Stimulated activated CD8-positive, alpha-beta memory T cell treated with anti-CD3 and anti-CD28 coated beads, Interleukin-7, amount 100 ng/mL, for 4 hours (primary cell): Measurements from ENCODE around the gene DRICH1.
"Not testable (repeated sequence)": the region's sequence is repeated elsewhere in the genome, so short reads cannot be mapped to it uniquely, and the experiment has no call there.

ENCODE experiments used
- DNase-seq, 2 donors: peaks; one replicate each; pipeline ENCODE4 v3.0.0-alpha.2; 2020; ENCODE audit warnings: low read depth in 2 of 2

DRICH1 gene

DNA sequence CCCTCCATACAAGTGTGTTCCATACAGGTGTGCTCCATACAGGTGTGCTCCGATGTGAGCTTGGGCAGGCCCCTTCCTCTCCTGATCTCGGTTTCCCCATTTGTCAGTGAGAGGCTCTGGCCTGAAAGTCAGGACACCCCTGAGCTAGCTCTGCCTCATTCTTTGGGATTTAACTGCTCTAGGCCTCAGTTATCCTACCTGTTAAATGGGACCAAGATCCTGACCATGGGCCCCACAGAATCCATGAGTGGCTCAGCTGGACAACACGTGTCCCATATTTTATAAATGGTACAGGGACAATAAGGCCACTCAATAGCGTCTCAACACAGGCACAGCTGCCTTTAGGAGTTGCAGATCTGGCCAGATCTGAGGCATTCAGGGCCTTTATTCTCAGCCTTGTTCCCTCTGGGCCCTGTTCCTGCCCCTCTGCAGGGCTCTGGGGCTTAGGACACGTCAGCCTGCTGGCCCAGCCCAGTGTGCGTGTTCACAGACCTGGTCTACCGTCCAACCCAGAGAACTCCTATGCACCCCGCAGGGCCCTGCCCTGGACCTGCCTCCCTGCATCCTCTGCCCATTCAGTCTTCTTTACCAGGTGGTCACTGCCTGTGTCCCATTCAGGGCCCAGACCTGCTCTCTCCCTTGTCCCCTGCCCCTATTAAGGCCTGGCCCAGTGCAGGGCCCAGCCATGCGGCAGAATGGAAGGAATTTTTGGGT is 33.2 kb downstream of the DRICH1 start:
- DNase-seq = no peak

DNA sequence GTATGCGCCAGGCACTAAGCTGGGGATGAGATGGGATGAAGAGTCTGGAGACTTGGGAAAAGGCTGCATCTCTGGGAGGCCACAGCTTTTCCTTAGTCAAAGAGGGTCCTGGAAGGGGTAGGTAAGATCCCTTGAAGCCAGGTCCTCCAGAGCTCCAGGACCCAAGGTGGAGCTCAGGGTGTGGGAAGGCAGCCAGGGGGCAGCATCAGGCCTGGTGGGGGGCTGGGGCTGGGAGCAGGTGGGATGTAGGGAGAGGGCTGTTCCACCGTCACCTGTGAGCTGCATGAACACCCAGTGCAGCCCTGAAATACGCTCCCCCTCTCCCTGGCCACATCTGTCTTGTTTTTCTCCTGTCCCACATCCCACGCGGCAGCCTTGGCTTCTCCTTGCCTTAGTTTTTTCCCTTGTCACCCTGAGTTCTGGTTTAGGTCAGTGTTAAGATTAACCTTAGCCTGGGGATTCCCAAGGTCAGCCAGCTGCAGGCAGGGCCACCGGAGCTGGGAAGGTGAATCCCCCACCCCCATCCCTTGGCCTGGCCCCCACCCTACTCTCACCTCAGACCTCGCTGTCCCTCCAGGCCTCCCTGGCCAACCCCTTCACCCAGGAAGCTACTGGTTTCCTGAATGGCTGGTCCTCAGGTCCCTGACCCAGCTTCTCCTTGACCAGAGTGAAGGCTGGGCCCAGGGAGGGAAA is 34.4 kb downstream of the DRICH1 start:
- DNase-seq = not testable (repeated sequence)

- DNase-seq = not testable (repeated sequence)
Measured at GRCh38 chr22:23595904-23596303, 36.2 kb downstream of the DRICH1 start.

- no peak for DNase-seq
Measured at GRCh38 chr22:23591846-23592245, 40.3 kb downstream of the DRICH1 start.

GRCh38 chr22:23591201-23591791 is 40.8 kb downstream of the DRICH1 start:
- peak; percentile 20 to 26 for DNase-seq

DNA sequence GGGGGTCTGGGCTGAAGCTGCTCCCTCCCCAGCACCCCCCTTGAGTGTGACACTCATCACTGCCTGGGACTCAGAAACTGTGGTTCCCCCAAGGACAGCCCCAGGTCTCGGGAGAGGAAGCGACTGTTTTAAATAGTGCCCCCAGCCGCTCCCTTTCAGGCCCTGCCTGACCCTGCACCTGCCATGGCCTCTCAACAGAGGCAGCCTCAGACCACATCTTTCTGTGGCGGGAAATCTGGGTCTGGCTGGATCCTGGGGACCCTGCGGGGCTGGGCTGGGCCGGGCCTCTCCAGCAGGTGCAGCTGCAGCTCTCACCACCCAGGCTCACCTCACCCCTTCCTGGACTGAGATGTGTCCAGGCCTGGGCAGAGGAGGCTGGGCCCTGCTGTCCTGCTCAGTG is 48.3 kb downstream of the DRICH1 start:
- no peak for DNase-seq

DNA sequence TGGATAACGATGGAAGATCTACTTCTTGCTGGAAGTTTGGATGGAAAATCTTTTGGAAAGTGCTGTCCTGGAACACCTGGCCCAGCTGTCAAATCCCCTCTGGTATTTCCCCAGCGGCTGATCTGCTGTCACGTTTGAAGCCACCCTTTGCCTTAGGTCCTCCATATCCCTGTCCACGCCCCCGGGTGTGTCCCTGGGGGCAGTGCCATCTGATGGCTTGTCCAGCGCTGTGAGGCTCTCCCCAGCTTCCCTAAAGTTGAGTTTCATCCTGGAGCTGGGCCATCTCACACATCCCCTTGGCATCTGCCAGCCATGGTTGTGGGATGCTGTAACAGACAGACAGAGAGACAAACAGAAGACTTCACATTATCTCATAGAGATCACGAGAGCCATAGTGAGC is 49.0 kb downstream of the DRICH1 start:
- DNase-seq = no peak

DNA sequence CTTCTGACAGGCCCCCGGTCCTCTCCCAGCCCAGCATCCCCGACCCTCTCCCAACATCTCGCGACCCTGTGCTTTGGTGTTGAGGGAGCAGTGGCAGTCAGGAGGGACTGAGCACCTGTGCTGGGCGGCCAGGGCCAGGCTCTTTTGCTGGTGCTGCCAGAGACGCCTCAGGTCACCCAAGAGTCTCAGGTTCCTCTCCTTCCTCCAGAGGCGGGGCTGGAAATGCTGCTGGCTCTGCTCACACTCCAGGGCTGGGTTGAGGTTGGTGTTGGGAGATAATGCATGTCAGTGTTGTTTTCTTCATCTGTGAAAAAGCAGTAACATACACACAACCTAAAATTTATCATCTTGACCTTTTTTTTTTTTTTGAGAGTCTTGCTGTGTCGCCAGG is 50.9 kb downstream of the DRICH1 start:
- no peak for DNase-seq

DNA sequence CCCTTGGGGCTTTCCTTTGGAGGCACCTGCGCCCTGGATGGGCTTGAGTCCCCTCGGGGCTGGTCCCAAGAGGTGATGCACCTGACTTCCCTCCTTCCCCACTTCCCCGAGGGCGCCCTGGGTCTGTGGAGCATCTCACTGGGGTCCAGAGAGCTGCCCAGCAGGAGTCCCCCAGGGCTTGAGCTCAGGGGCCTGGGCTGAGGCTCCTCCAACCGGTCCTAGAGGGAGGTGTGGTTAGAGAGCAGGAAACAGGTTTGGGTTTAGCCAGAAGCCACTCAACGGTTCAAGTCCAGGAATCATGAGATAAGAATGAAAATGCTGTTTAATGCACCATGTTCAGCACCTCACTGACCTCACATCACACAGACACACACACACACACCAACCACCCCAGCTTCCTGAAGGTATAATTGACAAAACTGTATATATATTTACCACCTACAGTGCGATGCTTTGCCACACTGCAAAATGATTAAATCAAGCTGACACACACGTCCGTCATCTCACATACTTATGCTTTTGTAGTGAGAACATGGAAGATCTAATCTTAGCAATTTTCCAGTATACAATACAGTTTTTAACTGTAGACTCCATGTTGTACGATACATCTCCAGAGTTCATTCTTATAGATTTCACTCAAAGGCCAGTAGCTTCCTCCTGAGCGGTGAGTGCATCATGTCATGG is 51.4 kb downstream of the DRICH1 start:
- no peak for DNase-seq

- no peak for DNase-seq
Measured at GRCh38 chr22:23579870-23580575, 52.1 kb downstream of the DRICH1 start, which contains the start of gene IGLL1. TSS of gene IGLL1 (minus strand) at chr22:23580290. CDS start at chr22:23580190, 100 bp downstream.

DNA sequence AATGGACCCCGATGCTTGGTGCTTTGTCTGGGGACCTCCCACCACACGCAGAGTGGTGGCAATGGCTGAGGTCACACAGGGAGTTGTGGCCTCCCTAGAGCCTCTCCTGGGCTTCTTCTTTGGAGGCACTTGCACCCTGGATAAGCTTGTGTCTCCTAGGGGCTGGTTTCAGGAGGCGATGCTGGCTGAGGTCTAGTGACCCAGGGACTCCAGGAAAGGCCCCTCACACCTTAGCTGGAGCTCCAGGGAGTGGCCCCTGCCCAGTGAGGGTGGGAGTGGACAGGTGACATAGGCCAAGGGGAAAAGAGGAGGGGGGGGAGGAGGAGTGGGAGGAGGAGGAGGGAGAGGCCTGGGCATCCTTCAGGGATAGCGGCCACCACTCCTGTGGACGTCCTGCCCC is 52.8 kb downstream of the DRICH1 start:
- no peak for DNase-seq

DNA sequence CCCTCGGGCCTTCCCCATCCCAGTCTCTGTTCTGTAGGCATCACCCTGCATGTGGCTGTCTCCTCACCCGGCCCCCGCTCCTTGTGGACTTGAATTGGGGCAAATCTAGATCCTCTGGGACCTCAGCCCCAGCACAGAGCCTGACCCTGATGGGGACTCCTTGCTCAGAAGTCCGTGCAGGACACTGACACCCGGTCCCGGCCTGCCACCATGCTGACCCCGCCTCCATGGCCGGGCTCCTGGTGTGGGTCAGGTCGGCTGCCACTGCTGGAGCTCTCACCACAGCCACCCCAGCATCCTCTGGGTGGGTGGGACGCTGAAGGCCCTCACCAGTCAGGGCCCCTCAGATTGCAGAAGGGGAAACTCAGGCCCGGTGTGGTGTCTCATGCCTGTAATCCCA is 53.8 kb downstream of the DRICH1 start:
- no peak for DNase-seq

GRCh38 chr22:23576681-23577080 is 55.4 kb downstream of the DRICH1 start:
- no peak for DNase-seq

DNA sequence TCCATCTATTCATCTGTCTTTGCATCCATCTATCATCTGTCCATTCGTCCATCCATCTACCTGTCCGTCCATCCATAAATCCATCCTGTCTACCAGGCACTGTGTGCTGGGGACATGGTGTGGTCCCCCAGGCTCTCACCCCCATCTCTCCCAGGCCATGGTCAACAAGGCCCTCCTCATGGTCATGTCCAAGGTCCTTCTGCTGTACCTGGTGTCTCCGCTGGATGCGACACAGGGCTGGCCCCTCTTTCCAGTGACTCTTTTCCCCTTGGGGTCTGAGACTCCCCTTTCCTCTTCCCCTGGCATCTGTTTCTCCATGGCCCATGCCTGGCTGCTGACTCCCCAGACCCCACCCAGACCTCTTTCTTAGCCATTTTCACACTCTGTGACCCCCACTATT is 56.5 kb downstream of the DRICH1 start:
- no peak for DNase-seq

- no peak for DNase-seq
Measured at GRCh38 chr22:23574877-23575276, 57.2 kb downstream of the DRICH1 start.

DNA sequence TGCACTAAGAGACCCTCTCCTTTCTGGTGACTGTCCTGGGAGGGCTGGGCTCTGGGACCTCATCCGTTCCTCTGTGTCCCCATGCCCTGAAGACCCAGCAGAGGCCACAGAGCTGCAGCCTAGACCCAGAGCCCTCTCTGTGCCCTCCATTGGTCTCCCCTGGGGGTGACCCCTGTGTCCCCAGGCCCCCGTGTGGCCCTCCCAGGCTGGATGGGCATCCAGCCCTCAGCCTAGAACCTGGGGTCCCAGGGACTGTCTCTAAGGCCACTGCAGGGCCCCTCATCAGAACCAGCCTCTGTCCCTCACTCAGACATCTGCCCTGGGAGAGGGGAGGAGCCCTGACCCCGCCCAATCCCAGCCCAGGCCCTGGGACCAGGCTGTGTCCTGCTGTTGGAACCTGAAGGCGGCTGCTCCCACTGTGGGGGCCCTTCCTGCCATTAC is 57.7 kb downstream of the DRICH1 start:
- DNase-seq = no peak

DNA sequence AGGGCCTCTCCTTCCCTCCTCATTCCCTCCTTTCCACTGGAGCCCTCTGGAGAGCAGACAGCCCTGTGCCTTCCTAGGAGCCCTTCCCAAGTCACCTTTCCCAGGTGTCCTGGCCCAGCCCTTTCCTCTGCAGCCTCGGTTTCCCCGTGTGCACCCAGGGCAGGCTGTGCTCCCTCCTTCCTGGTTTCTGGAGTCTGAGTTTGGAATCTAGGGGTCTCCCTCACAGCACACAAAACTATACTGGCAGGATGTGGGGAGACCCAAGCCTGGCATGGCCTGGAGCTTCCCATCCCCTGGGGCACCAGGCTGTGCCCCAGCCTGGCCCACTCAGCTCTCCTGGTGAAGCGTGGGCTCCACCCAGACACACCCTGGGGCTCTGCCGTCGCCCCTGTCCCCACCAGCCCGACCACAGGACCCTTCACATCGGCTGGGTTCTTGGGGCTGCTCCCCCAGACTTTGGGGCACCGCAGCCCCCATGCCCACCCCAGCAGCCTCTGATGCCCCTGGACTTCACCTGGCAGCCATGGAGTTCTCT is 58.4 kb downstream of the DRICH1 start:
- DNase-seq = not testable (repeated sequence)

DNA sequence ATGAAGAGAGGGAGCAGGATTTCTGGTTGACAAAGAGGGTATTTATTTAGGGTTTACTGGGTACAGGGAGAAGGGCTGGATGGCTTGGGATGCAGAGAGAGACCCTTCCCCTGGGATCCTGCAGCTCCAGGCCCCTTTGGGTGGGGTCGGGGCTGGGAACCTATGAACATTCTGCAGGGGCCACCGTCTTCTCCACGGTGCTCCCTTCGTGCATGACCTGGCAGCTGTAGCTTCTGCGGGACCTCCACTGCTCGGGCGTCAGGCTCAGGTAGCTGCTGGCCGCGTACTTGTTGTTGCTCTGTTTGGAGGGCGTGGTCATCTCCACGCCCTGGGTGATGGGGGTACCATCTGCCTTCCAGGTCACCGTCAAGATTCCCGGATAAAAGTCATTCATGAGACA is 59.0 kb downstream of the DRICH1 start:
- not testable (repeated sequence) for DNase-seq

DNA sequence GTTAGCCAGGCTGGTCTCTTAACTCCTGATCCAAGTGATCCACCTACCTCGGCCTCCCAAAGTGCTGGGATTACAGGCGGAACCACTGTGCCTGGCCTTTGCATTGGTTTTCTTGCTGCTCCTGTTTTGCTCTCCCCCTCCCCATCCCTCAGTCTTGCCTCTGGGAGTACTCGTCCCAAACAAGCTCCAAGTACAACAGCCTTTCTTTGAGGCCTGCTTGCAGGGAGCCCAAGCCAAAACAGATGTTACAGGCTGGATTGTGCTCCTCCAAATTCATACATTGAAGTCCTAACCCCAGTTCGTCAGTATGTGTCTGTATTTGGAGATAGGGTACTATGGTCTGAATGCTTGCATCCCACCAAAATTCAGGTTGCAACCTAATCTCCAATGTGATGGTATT is 60.6 kb downstream of the DRICH1 start:
- no peak for DNase-seq

- no peak for DNase-seq
Measured at GRCh38 chr22:23570681-23571080, 61.4 kb downstream of the DRICH1 start.

DNA sequence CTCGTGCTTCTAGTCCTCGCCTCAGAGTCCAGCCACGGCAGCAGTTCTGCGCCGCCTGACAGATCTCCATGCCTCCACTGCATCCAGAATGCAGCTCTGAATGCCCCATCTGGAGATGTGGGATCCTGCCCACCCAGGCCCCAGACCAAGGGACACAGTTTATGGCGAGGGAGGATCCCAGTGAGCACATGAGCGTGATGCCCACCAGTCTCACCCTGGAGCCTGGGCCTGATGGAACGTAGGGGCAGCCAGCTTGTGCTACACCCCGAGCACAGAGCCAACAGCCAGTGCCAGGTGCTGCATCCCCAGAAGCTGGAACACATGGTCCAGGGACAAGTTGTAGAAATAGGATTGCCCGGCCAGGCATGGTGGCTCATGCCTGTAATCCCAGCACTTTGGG is 62.4 kb downstream of the DRICH1 start:
- DNase-seq = no peak
